Kidney capillary endothelial cell (primary cell): ENCODE data around the gene ARID2.

Experiments used
- DNase-seq: peaks from one replicate; pipeline ENCODE4 v3.0.0-alpha.2; 2018; ENCODE audit warnings: low spot score

Gene ARID2

GRCh38 chr12:45725631-45726602, 3.6 kb upstream of the ARID2 start:
- DNase-seq = peak; percentile 72

GRCh38 chr12:45726603-45727300, 2.8 kb upstream of the ARID2 start:
- DNase-seq = peak; percentile 43

- DNase-seq = peak; percentile 92
Observed at GRCh38 chr12:45727301-45727979, 2.1 kb upstream of the ARID2 start.

GRCh38 chr12:45727980-45728629, 1.4 kb upstream of the ARID2 start:
- peak; percentile 30 for DNase-seq

- DNase-seq = peak; percentile 89
Observed at GRCh38 chr12:45728630-45729232, 775 bp upstream of the ARID2 start.

- peak; percentile 22 for DNase-seq
Observed at GRCh38 chr12:45730084-45730347, 510 bp downstream of the ARID2 start.

- peak; percentile 39 for DNase-seq
Observed at GRCh38 chr12:45730348-45731189, 1.1 kb downstream of the ARID2 start.

GRCh38 chr12:45731190-45731775, 1.8 kb downstream of the ARID2 start:
- DNase-seq = peak; percentile 26

- peak; percentile 38 for DNase-seq
Observed at GRCh38 chr12:45732250-45732649, 2.7 kb downstream of the ARID2 start.

- DNase-seq = no peak
Observed at GRCh38 chr12:45732936-45733335, 3.4 kb downstream of the ARID2 start.

GRCh38 chr12:45737638-45738037, 8.1 kb downstream of the ARID2 start:
- DNase-seq = no peak

- DNase-seq = no peak
Observed at GRCh38 chr12:45742590-45742989, 13.1 kb downstream of the ARID2 start.

GRCh38 chr12:45743247-45743646, 13.7 kb downstream of the ARID2 start:
- no peak for DNase-seq

- peak; percentile 26 for DNase-seq
Observed at GRCh38 chr12:45745861-45746277, 16.4 kb downstream of the ARID2 start.

- DNase-seq = no peak
Observed at GRCh38 chr12:45756666-45757065, 27.2 kb downstream of the ARID2 start.

- no peak for DNase-seq
Observed at GRCh38 chr12:45757172-45757571, 27.7 kb downstream of the ARID2 start.

GRCh38 chr12:45760333-45760732, 30.8 kb downstream of the ARID2 start:
- DNase-seq = no peak

GRCh38 chr12:45762185-45763110, 32.9 kb downstream of the ARID2 start:
- DNase-seq = peak; percentile 35

GRCh38 chr12:45763381-45763780, 33.9 kb downstream of the ARID2 start:
- DNase-seq = no peak
